ENCODE data around the gene PARD3B.

DNA sequence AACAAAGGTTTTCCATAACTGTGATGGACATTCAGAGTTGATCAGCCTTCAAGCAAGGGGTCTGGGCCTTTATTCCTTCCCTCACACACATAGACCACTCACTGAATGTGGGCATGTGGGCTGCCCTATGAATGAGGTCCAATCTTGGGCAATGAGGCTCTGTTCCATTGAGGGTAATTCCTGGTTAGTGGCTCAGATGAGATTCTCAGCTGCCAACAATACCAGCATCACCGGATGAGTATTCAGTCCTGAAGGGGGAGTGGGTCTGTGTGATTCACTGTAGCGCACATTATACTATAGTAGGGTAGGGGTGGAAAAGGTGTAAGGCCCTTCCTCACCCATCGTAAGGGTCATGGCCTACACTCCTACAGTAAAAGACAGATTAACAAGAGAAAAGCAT, 9.9 kb upstream of the PARD3B start:
- TF ChIP-seq, protein P1, sequence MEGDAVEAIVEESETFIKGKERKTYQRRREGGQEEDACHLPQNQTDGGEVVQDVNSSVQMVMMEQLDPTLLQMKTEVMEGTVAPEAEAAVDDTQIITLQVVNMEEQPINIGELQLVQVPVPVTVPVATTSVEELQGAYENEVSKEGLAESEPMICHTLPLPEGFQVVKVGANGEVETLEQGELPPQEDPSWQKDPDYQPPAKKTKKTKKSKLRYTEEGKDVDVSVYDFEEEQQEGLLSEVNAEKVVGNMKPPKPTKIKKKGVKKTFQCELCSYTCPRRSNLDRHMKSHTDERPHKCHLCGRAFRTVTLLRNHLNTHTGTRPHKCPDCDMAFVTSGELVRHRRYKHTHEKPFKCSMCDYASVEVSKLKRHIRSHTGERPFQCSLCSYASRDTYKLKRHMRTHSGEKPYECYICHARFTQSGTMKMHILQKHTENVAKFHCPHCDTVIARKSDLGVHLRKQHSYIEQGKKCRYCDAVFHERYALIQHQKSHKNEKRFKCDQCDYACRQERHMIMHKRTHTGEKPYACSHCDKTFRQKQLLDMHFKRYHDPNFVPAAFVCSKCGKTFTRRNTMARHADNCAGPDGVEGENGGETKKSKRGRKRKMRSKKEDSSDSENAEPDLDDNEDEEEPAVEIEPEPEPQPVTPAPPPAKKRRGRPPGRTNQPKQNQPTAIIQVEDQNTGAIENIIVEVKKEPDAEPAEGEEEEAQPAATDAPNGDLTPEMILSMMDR (IDR thresholded peaks at IDR 0.05): no peak
- no peak for TF ChIP-seq POLR2A (IDR thresholded peaks at IDR 0.05)

All from lower leg skin (tissue), 3 donors.